Right lobe of liver (tissue), 4 donors: ENCODE data around the gene KANSL1.

ENCODE experiments used
- POLR2A ChIP-seq: fragments of 450-650 bp; IDR thresholded peaks from one replicate; pipeline ENCODE4 v1.6.1; 2017; ENCODE audit warnings: antibody characterized with exemption, mild to moderate bottlenecking
- TF ChIP-seq, protein P1 (sequence below), 4 donors: fragments of 200-600 bp in 3 of 4; fragments of 450-650 bp in 1 of 4; IDR thresholded peaks; one replicate each; pipeline versions ENCODE4 v1.5.1 to v1.8.0; 2016 to 2022; ENCODE audit warnings: antibody characterized with exemption in 4 of 4, mild to moderate bottlenecking in 2 of 4
- donor health status: DM: no; HTN: no; CAD: no.
- donor health status: DM: no; HTN: no; CAD: no.
- donor health status: DM: no; HTN: yes; CAD: no.

DNA sequence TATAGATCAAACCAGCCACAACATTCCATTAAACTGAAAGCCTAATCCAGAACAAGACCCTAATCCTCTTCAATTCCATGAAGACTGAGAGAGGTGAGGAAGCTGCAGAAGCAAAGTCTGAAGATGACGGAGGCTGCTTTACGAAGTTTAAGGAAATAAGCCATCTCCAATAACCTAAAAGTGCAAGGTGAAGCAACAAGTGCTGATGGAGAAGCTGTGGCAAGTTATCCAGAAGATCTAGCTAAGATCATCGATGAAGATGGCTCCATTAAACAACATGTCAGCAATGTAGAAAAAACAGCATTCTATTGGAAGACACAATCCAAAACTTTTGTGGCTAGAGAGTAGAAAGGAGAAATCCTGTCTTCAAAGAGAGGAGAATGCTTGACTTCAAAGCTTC is 69.6 kb downstream of the KANSL1 start:
- TF ChIP-seq, protein P1, sequence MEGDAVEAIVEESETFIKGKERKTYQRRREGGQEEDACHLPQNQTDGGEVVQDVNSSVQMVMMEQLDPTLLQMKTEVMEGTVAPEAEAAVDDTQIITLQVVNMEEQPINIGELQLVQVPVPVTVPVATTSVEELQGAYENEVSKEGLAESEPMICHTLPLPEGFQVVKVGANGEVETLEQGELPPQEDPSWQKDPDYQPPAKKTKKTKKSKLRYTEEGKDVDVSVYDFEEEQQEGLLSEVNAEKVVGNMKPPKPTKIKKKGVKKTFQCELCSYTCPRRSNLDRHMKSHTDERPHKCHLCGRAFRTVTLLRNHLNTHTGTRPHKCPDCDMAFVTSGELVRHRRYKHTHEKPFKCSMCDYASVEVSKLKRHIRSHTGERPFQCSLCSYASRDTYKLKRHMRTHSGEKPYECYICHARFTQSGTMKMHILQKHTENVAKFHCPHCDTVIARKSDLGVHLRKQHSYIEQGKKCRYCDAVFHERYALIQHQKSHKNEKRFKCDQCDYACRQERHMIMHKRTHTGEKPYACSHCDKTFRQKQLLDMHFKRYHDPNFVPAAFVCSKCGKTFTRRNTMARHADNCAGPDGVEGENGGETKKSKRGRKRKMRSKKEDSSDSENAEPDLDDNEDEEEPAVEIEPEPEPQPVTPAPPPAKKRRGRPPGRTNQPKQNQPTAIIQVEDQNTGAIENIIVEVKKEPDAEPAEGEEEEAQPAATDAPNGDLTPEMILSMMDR (IDR thresholded peaks at IDR 0.05): no peak
- no peak for TF ChIP-seq POLR2A
